GM18861 (cell line): ENCODE data around the gene CSTB.

Experiments used
- ATAC-seq: cut with Tn5 transposase; IDR thresholded peaks from one replicate; pipeline ENCODE4 v1.9.1; 2021; ENCODE audit not compliant: unreplicated experiment

Gene CSTB

DNA sequence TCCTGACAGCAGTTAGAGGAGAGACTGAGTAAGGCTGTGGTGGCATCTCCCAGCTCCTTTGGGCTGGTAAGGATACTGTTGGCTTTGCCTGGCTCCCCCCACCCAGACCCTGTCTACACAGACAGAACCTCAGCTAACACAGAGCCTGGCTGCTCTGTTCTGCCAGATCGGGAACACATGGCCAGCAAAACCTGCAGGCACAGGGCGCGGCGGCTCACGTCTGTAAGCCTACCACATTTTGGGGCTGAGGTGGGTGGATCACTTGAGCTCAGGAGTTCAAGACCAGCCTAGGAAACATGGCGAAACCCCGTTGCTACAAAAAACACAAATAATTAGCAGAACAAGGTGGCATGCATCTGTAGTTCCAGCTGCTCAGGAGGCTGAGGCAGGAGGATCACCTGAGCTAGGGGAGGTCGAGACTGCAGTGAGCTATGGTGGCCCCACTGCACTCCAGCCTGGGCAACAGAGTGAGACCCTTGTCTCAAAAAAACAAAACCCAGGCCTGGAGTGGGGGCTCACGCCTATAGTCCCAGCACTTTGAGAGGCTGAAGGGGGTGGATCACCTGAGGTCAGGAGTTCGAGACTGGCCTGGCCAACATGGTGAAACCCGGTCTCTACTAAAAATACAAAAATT, 6.7 kb downstream of the CSTB start:
- ATAC-seq, result no peak

GRCh38 chr21:43768868-43769167, 7.3 kb downstream of the CSTB start:
- ATAC-seq, result no peak

- no peak for ATAC-seq
Measured at GRCh38 chr21:43767984-43768867, 7.9 kb downstream of the CSTB start.

DNA sequence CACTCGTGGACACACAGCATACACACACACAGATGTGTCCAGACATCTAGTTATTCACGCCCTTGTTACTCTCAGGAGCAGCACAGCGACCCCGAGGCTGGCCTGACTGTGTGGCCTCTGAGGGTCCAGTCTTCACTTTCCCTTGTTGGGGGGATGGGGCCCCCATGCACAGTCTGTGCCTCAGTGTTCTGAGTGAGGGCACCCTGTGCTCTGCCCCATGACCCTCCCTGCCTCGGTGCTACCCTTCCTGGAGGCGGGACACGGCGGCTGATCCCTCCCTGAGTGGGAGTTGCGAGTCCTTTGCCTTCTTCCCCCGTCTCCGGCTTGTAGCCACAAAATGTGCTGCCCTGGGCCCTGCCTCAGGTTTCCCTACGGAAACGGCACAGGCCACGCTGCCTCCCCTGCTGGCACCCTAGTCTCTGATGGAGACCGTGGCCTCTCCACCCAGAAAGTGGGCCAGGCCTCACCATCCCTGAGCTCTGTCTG, 8.6 kb downstream of the CSTB start:
- ATAC-seq, result no peak

- no peak for ATAC-seq
Measured at GRCh38 chr21:43766734-43767497, 9.2 kb downstream of the CSTB start.

DNA sequence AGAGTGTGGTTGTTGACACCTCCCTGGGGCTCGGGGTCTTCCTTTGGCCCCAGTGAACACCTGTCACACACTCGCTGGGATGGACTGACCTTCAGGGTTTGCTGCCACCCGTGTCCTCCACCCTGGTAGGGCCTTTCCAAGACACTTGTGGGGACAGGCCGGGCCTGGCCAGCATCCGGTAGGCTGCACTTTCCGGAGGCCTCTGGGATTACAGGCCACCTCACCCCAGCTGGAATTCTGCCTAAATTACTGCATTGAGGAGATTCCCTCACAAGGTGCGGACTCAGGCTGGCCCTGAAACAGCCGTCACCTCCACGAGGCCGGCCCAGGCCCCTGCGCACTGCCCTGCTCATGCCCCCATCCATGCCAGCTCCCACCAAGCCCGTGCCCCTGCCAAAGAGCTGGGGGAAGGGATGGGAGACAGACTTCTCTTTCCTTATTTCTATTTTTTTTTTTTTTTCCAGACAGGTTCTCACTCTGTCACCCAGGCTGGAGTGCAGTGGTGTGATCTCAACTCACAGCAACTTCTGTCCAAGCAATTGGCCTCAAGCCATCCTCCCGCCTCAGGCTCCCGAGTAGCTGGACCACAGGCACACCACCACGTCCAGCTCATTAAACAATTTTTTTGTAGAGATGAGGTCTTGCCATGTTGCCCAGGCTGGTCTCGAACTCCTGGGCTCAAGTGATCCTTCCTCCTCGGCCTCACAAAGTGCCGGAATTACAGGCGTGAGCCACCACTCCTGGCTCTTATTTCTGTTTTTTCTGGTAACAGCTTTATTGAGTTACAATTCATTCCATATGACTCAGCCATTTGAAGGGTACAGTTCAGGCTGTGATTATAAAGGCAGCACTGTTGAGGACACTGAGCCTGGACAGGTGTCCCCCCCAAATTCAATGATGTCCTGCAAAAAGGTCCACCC, 11.3 kb downstream of the CSTB start:
- no peak for ATAC-seq

DNA sequence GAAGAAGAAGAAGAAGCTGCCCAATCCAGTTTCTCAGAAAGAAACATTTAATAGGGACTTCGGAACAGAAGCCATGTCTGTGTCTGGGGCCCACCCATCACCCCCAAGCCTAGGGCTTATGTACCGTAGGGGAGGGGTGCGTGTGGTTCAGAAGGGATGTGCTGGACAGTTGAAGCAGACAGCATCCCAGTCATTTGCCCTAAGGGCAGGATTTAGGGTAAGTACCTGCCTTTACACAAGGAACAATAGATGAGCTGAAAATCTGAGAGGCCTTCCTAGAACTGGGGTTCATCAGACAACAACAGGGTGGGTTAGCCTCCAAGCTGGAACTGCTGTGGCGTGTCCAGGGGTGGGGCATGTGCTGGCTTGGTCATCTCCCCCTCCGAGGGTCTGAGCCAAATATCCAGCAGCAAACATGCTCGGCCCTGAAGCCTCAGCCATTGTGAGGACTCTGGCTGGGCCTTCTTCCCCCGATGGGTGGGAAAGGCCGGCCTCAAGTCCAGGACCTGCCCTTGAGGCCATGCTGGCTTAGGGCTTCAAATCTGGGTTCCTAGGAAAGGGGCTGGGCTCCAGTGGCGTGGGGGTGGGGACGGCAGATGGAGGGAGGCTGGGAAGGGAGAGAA, 12.1 kb downstream of the CSTB start:
- no peak for ATAC-seq

DNA sequence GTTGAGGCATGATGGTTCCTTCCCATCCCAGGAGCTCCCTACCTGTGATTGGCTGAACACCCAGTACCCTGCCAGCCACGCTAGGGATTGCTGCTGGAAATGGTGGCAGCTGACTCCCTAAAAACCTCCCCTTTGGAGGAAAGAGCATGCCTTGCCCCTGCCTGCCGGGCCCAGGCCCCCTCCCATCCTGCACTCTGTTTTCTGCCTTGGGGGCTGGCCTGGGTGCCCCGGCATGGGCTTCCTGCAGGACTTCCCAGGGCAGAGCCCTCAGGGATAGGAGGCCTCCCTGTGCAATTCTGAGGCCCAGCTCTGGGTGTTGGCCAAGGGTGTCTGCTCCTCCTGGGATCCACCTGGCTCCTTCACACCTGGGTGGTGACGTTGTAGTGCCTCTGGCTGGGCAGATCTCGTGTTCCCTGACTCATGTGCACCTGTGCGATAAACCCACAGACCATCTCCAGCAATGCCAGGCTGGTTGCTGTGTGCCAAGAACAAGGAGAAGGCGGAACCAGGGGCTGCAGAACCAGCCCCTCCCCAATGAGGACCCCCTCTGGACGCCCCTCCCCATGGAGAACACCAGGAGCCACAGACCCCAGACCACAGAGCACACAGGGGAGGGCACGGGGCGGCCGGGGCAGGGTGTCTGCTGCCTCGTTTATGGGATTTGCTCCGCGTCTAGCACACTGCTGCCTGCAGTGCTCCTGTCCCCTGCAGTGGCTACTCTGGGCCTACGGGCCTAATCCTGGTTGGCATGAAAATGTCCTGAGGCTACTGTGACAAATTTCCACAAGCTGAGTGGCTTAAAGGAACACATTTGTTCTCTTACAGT, 13.6 kb downstream of the CSTB start:
- no peak for ATAC-seq

DNA sequence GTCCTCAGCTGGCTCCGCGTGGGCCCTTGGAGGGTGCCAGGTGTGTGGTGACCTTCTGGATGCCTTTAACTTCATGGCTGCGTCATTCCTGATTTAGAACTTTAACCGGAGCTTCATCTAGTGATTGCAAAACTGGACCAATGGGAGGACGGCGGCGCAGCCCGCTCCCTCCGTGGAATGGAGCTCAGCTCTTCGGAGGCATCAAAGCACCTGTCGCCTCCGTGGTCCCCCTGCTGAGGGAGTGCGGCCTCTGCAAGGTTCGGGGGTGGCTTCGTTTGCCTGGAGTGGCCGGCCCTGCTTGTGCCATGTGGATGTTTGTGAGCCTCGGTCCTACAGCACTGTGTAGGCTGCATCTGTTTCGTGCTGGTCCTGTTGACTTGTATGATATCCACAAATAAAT, 14.2 kb downstream of the CSTB start:
- ATAC-seq, result no peak

GRCh38 chr21:43760391-43760958, 15.6 kb downstream of the CSTB start:
- ATAC-seq, result no peak

- no peak for ATAC-seq
Measured at GRCh38 chr21:43759651-43760050, 16.5 kb downstream of the CSTB start.

- no peak for ATAC-seq
Measured at GRCh38 chr21:43758811-43759210, 17.3 kb downstream of the CSTB start.

- no peak for ATAC-seq
Measured at GRCh38 chr21:43758111-43758641, 17.9 kb downstream of the CSTB start.

DNA sequence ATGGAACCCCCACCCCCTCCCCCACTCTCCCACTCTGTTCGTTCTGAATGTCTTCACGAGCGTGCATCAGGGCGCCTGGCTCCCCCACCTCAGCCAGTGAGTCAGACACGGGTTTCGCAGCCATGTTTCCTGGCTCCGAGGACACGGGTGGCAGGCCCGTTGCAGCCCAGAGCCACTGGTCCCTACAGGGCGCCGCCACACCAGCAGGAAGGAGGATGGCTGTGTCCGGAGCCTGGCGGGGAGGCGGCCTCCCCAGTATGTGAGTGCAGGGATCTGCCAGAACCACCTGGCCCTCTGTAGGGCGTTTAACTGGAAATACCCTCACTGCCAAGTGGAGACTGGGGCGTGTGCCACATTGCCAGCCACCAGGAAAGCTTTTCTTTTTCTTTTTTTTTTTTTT, 18.5 kb downstream of the CSTB start:
- ATAC-seq, result no peak

GRCh38 chr21:43755820-43756594, 20.1 kb downstream of the CSTB start:
- no peak for ATAC-seq

DNA sequence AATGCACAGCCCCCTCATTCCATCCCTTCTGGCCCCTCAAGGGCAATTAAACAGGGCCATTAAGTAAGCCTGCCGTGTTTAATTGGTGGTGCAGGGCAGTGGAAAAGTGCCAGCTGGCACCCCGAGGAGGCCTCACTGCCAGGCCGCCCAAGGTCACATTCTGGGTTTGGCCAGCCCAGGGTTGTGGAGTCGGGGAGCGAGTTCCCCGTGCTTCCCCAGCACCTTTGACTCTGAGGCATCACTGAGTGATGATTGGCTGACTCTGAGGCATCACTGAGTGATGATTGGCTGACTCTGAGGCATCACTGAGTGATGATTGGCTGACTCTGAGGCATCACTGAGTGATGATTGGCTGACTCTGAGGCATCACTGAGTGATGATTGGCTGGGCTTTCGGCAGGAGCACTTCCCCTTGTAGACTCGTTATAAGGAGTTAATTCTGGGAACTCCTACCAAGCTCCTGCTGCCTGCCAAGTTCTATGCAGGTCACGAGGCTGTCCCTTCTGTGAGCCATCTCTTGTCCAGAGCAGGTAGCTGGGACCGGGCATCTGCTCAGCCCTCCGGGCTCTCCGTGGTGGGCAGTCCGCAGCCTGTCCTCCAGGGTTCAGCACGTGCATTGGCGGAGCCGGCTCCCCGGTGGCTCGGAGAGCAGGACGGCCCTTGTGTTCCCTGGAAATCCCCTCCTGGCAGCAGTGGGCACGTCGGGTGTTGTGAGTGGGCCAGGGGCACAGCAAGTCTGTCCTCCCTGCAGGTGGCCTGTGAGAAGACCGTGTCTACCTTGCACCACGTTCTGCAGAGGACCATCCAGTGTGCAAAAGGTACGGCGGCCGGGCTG, 20.9 kb downstream of the CSTB start:
- no peak for ATAC-seq

DNA sequence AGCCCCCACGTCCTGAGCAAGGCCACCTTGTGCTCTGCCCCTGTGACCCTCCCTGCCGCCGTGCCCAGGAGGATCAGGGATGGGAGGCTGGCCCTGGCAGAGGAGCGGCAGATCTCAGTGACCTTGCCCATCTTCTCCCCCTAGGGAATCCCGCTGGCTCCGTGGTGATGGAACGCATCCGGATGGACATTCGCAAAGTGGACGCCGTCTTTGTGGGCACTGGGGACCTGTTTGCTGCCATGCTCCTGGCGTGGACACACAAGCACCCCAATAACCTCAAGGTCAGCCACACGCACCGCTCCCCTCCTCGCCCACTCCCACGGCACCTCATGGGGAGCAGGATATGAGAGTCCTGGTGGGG, 22.7 kb downstream of the CSTB start:
- ATAC-seq, result no peak
